ENCODE results near the gene CEND1.

Gene CEND1

GRCh38 chr11:833114-833791, 43.4 kb upstream of the CEND1 start:
- Histone ChIP-seq H3K27me3 (peaks cover 64% of the 10 kb centered on the region), H3K27ac (peak overlapping the region; percentile 74), H3K4me1 (peaks cover 69% of the 10 kb centered on the region), H4K20me1 (peaks cover 91% of the 10 kb centered on the region), H3K4me2 (peak overlapping the region; percentile 98), H3K4me3 (peak overlapping the region; percentile 79), H3K9ac (peak overlapping the region; percentile 81), H3K9me3 (no peaks in the 10 kb centered on the region), H3K36me3 (peaks cover 21% of the 10 kb centered on the region)
- TF ChIP-seq Cebpa-rat (IDR thresholded peaks at IDR 0.05) = no peak

- TF ChIP-seq Cebpa-rat (IDR thresholded peaks at IDR 0.05) = no peak
- peaks cover 92% of the 10 kb centered on the region for H4K20me1 ChIP-seq
- H3K27ac ChIP-seq = peak within 1 kb of the TSS; percentile 74
Measured at GRCh38 chr11:832529-833113, 42.7 kb upstream of the CEND1 start, which contains the start of gene CD151. Gene CD151 (plus strand): TSS chr11:832952. CDS start chr11:836070, 3,118 bp downstream.

GRCh38 chr11:831961-832528, 42.2 kb upstream of the CEND1 start:
- TF ChIP-seq Cebpa-rat (IDR thresholded peaks at IDR 0.05) = no peak
- Histone ChIP-seq H3K36me3 (peaks cover 10% of the 10 kb centered on the region), H3K27me3 (peaks cover 76% of the 10 kb centered on the region), H3K4me2 (peak overlapping the region; percentile 100), H3K4me1 (peaks cover 77% of the 10 kb centered on the region), H4K20me1 (peaks cover 92% of the 10 kb centered on the region), H3K4me3 (peak overlapping the region; percentile 65), H3K27ac (0 out of 2 replicates have a peak overlapping the region, but pooled peaks have one; percentile 22), H3K9me3 (no peaks in the 10 kb centered on the region), H3K9ac (peak overlapping the region; percentile 53; the same call in 1 of the 2 replicates)

More at GRCh38 chr11:832529-833113, 42.7 kb upstream of the CEND1 start, which contains the start of gene CD151:
- peak within 1 kb of the TSS; percentile 81 for H3K9ac ChIP-seq
- H3K4me1 ChIP-seq = peaks cover 72% of the 10 kb centered on the region
- H3K27me3 ChIP-seq = peaks cover 70% of the 10 kb centered on the region
- peak within 1 kb of the TSS; percentile 79 for H3K4me3 ChIP-seq
- H3K36me3 ChIP-seq = peaks cover 15% of the 10 kb centered on the region
- no peaks in the 10 kb centered on the region for H3K9me3 ChIP-seq
- H3K4me2 ChIP-seq = peak within 1 kb of the TSS; percentile 100

- H4K20me1 ChIP-seq = peaks cover 92% of the 10 kb centered on the region
Measured at GRCh38 chr11:831118-831864, 41.4 kb upstream of the CEND1 start.

GRCh38 chr11:830295-831117, 40.6 kb upstream of the CEND1 start:
- peaks cover 92% of the 10 kb centered on the region for H4K20me1 ChIP-seq
- H3K4me2 ChIP-seq = peak overlapping the region; percentile 100
- no peak overlapping the region for H3K27ac ChIP-seq
- no peak overlapping the region for H3K9ac ChIP-seq
- TF ChIP-seq Cebpa-rat (IDR thresholded peaks at IDR 0.05) = no peak
- no peaks in the 10 kb centered on the region for H3K9me3 ChIP-seq
- peaks cover 4% of the 10 kb centered on the region for H3K36me3 ChIP-seq
- peaks cover 93% of the 10 kb centered on the region for H3K4me1 ChIP-seq
- H3K4me3 ChIP-seq = peak overlapping the region; percentile 64
- peaks cover 91% of the 10 kb centered on the region for H3K27me3 ChIP-seq

More at GRCh38 chr11:831118-831864, 41.4 kb upstream of the CEND1 start:
- H3K9me3 ChIP-seq = no peaks in the 10 kb centered on the region
- peaks cover 84% of the 10 kb centered on the region for H3K27me3 ChIP-seq
- H3K9ac ChIP-seq = no peak overlapping the region
- H3K27ac ChIP-seq = no peak overlapping the region
- TF ChIP-seq Cebpa-rat (IDR thresholded peaks at IDR 0.05) = no peak
- peak overlapping the region; percentile 64; the same call in 1 of the 2 replicates for H3K4me3 ChIP-seq
- H3K4me1 ChIP-seq = peaks cover 85% of the 10 kb centered on the region
- H3K36me3 ChIP-seq = peaks cover 2% of the 10 kb centered on the region
- peak overlapping the region; percentile 100 for H3K4me2 ChIP-seq

GRCh38 chr11:829847-830294, 40.0 kb upstream of the CEND1 start:
- Histone ChIP-seq H3K4me2 (peak overlapping the region; percentile 100), H3K4me3 (peak overlapping the region; percentile 64), H3K36me3 (peaks cover 10% of the 10 kb centered on the region), H3K4me1 (peaks cover 94% of the 10 kb centered on the region), H3K27ac (no peak overlapping the region), H3K9me3 (no peaks in the 10 kb centered on the region), H4K20me1 (peaks cover 93% of the 10 kb centered on the region), H3K9ac (0 out of 2 replicates have a peak overlapping the region, but pooled peaks have one; percentile 38), H3K27me3 (peaks cover 95% of the 10 kb centered on the region)
- no peak for TF ChIP-seq Cebpa-rat (IDR thresholded peaks at IDR 0.05)

- H3K27ac ChIP-seq = no peak overlapping the region
- H3K9ac ChIP-seq = peak overlapping the region; percentile 38; the same call in 1 of the 2 replicates
- peak overlapping the region; percentile 100 for H3K4me2 ChIP-seq
- peaks cover 92% of the 10 kb centered on the region for H3K27me3 ChIP-seq
- peaks cover 94% of the 10 kb centered on the region for H3K4me1 ChIP-seq
- H3K9me3 ChIP-seq = no peaks in the 10 kb centered on the region
- peaks cover 16% of the 10 kb centered on the region for H3K36me3 ChIP-seq
- TF ChIP-seq Cebpa-rat (IDR thresholded peaks at IDR 0.05) = no peak
- H4K20me1 ChIP-seq = peaks cover 93% of the 10 kb centered on the region
- H3K4me3 ChIP-seq = peak overlapping the region; percentile 64
Measured at GRCh38 chr11:829176-829846, 39.4 kb upstream of the CEND1 start.

GRCh38 chr11:828506-829175, 38.8 kb upstream of the CEND1 start:
- peaks cover 89% of the 10 kb centered on the region for H3K4me1 ChIP-seq
- H3K4me3 ChIP-seq = peak overlapping the region; percentile 64
- H3K9me3 ChIP-seq = no peaks in the 10 kb centered on the region
- no peak for TF ChIP-seq Cebpa-rat (IDR thresholded peaks at IDR 0.05)
- H4K20me1 ChIP-seq = peaks cover 93% of the 10 kb centered on the region
- H3K4me2 ChIP-seq = peak overlapping the region; percentile 100
- H3K36me3 ChIP-seq = peaks cover 22% of the 10 kb centered on the region
- peak overlapping the region; percentile 15; the same call in 1 of the 2 replicates for H3K9ac ChIP-seq
- no peak overlapping the region for H3K27ac ChIP-seq
- peaks cover 85% of the 10 kb centered on the region for H3K27me3 ChIP-seq

All from BLaER1 (cell line).